GM19035 (cell line): Measurements from ENCODE around the gene SOBP.

Experiments
- ATAC-seq: cut with Tn5 transposase; IDR thresholded peaks from one replicate; pipeline ENCODE4 v1.9.1; 2021; ENCODE audit not compliant: unreplicated experiment

SOBP gene

GRCh38 chr6:107635057-107635515 lies 145.2 kb downstream of the SOBP start:
- no peak for ATAC-seq

- no peak for ATAC-seq
Observed at GRCh38 chr6:107636486-107636885, 146.6 kb downstream of the SOBP start.

GRCh38 chr6:107637316-107638315 lies 147.7 kb downstream of the SOBP start:
- ATAC-seq = no peak

GRCh38 chr6:107638493-107638892 lies 148.6 kb downstream of the SOBP start:
- no peak for ATAC-seq

DNA sequence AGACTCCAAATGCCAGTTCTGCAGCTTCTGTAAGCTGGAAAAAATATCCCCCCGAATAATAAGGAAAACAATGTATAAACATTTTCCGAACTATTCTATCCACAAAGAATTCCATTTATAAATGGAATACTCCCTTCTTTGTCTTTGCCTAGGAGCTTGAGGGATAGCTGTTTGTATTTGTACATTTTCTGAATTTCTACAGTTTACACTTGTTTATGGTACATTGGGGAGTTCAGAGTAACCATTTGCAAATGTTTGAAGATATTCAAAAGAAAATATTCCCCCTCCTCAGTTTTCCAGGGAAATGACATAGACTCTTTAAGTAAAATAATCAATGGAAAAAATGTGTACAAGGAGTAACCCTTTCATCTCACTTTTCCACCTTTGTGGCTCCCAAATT lies 149.6 kb downstream of the SOBP start:
- ATAC-seq = no peak

GRCh38 chr6:107641071-107641470 lies 151.2 kb downstream of the SOBP start:
- ATAC-seq = no peak

GRCh38 chr6:107641500-107641941 lies 151.6 kb downstream of the SOBP start:
- no peak for ATAC-seq

DNA sequence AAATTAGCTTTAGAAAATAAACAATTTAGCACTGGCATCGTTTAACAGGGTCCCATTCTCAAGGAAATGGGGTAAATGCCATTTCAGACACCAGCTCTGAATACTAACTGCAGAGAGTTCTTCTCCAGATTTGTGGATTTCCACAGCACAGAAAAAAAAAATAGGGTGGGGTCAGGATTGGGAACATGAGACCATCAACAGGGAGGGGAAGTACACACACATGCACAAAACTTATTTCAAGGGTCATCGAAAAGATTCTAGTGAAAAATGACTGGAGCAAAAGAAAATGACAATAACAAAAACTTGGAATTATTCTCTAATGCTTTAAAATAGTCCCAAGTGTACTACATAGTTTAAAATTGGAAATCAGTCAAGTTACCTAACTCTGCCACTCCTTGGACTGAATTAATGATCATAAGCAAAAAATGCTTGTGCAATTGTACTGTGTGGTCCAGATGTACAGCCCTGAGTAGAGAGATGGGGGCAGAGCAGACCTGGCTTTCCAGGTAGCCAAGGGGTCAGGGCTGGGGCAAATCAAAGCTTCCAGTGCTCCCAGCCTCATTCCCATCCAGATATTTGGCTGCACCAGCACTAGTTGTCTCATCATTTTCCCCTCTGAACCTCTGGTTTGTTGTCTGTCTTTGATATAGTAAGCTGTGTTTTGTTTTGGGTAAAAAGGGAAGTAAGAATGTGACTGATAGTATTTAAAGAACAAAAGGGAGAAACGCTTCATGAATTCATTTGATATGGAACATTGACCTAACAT lies 152.4 kb downstream of the SOBP start:
- ATAC-seq = no peak

DNA sequence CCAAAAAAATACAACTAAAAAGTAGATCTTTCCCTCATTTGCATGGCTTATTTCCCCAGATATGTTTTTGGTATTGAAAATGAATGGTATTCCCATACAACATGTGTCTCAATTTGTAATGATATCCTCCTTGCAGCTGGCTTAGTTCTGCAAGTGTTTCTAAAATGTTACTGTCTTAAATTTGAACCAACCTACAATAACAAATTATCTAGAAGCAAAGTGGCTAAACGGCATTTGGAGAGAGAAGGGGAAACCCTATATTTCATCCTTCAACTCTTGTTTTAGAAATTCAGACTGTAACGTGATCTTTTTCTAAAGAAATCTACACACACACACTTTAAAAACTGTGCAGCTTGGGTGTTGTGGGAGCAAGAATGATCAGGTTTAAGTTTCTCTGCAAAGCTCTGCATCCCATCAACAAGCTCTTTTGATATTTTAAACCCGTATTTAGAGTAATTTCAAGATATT lies 153.0 kb downstream of the SOBP start:
- no peak for ATAC-seq

GRCh38 chr6:107644513-107644912 lies 154.6 kb downstream of the SOBP start:
- ATAC-seq = no peak

DNA sequence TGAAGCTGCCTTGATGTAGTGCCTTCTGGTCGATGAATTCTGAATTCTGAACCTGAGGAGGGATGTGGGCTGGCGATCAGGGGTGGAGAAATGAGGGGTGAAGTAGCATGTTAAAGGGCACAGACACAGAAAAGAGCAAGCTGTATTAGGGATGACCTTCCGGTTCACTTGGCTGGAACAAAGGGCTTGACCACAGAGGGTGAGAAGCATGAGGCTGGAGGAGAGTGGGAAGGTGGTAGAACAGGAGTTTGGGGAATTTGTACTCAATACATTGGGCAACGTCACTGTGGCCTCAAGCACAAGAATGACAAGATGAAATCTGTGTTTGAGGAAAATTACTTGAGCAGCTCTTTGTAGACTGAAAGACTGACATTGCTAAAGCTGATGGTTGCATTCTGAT lies 155.8 kb downstream of the SOBP start:
- no peak for ATAC-seq

- ATAC-seq = no peak
Observed at GRCh38 chr6:107646176-107646575, 156.3 kb downstream of the SOBP start.

GRCh38 chr6:107646776-107647438 lies 157.0 kb downstream of the SOBP start:
- ATAC-seq = no peak

DNA sequence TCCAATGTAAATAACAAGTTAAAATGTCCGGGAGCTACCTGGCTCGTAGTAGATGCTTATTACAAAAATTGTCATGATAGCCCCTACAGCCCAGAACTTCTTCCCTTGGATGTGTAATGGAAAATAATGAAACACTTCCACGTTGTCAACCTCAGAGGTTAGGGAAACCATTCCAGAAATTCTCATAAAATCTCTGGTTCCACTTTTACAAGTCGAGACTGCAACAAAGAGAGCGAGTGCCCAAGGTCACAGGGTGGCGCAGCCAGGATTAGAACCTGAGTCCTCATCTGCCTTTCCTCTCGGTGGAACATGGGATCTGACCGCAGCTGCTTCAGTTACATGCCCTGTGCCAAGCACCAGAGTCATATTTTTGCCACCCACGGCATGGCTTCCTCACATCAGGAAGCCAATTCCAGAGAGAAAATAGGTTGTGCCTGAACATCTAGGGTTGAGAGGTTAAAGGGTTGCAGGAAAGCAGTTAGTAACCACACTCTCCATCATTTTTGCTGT lies 157.6 kb downstream of the SOBP start:
- ATAC-seq = no peak

DNA sequence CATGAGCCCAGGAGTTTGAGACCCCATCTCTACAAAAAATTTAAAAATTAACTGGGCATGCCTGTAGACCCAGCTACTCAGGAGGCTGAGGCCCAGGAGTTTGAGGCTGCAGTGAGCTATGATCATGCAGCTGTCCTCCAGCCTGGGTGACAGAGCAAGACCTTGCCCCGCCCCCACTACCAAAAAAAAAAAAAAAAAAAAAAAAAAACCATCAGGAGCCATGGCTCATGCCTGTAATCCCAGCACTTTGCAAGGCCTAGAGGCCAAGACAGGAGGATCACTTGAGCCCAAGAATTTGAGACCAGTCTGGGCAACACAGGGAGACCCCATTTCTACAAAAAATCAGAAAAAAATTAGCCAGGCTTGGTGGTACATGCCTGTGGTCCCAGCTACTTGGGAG lies 159.1 kb downstream of the SOBP start:
- ATAC-seq = no peak

DNA sequence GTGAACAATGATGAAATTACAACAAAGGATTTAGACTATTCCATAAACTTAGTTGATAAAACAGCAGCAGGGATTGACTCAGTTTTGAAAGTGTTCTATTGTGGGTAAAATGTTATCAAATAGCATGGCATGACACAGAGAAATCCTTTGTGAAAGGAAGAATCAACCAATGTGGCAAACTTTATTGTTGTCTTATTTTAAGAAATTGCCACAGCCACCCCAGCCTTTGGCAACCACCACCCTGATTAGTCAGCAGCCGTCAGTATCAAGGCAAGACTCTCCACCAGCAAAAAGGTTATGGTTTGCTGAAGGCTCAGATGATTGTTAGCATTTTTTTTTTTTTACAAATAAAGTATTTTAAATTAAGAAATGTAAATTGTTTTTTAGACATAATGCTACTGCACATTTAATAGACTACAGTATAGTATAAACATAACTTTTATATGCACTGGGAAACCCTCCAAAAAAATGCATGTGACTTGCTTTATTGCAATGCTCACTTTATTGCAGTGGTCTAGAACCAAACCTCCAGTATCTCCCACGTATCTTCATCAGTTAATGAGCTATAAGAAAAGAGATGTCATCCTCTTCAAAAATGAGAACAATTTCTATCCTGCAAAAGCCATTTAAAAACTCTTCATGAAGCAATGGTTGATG lies 162.7 kb downstream of the SOBP start:
- ATAC-seq = no peak

DNA sequence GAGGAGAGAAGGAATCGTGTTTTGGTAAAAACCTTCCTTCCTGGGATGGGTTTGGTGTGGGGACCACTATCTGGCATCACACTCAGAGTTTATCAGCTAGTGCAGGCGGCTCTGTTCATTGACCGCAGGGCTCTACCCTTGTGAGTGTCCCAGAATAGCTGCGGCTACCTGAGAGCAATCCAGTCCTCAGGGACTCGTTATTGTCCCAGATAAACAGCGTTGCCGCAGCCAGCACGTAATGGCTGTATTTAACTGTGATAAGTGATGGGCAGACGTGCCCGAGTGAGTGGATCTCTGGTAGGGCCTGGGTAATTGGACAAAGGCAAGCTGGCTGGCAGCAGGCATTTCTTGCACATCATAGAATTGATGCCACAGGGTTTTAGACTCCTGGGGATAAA lies 163.3 kb downstream of the SOBP start:
- no peak for ATAC-seq

- no peak for ATAC-seq
Observed at GRCh38 chr6:107653861-107654394, 164.0 kb downstream of the SOBP start.

GRCh38 chr6:107654764-107655163 lies 164.8 kb downstream of the SOBP start:
- ATAC-seq = no peak

DNA sequence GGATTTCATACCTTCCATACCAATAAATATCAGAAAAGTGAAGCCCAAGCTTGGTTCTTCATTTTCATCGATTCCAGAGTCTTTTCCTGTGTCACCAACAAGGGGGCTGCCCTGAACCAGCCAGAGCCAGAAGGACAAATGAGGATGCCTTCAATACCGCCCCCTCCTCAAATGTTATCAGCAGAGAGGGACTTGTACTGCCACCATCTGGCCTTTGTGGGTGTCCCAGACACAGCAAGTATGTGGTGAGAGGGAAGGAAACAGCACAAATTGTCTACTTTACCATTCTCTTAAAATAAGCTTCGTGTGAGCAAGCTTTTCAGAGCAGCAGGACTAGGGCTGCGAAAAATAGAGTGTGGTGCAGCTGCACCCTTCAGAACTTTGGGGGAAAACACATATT lies 165.3 kb downstream of the SOBP start:
- no peak for ATAC-seq
